Activated B cell treated with CpG ODN at 0.5 μM for 24 hours (primary cell): ENCODE measurements around the gene LSAMP. TPM values are rescaled to one million over a fixed set of nuclear protein-coding genes. Genes with fewer than 3 reads are reported as not detected.
"Not testable (repeated sequence)": the region's sequence is repeated elsewhere in the genome, so short reads cannot be mapped to it uniquely, and the experiment has no call there.

Source experiments
- ATAC-seq: fragments of 200-7000 bp; cut with Tn5 transposase; one replicate; pipeline ENCODE4 v1.10.0; 2021; ENCODE audit warnings: low read depth, mild to moderate bottlenecking, moderate library complexity
- CTCF ChIA-PET: fragments of 350-600 bp; sonication (Branson Sonifier 250); formaldehyde crosslinking; loops from one replicate; lab custom pipeline; 2021; ENCODE audit warnings: antibody characterized with exemption; lab: Charles Lee
- POLR2A ChIA-PET: fragments of 350-600 bp; sonication (Branson Sonifier 250); formaldehyde crosslinking; loops from one replicate; lab custom pipeline; 2021; ENCODE audit warnings: antibody characterized with exemption; lab: Charles Lee
- DNase-seq: peaks from one replicate; pipeline ENCODE4 v3.0.0; 2022
- H3K27ac Mint-ChIP-seq: one replicate; pipeline ENCODE4 v1.8.0; 2020; ENCODE audit warnings: mixed read lengths
- H3K27me3 Mint-ChIP-seq: one replicate; pipeline ENCODE4 v1.8.0; 2021; ENCODE audit warnings: mixed read lengths
- H3K36me3 Mint-ChIP-seq: one replicate; pipeline ENCODE4 v1.8.0; 2021; ENCODE audit warnings: low read depth, mixed read lengths
- H3K4me1 Mint-ChIP-seq: one replicate; pipeline ENCODE4 v1.8.0; 2021; ENCODE audit warnings: mixed read lengths
- H3K4me3 Mint-ChIP-seq: one replicate; pipeline ENCODE4 v1.8.0; 2020; ENCODE audit warnings: mild to moderate bottlenecking, mixed read lengths
- H3K9me3 Mint-ChIP-seq: one replicate; pipeline ENCODE4 v1.8.0; 2020; ENCODE audit warnings: mixed read lengths
- intact Hi-C: fragments of 100-400 bp; cut with micrococcal nuclease; formaldehyde crosslinking; loops from one replicate; pipeline ENCODE4 v1.15.1; 2024
- total RNA-seq: library from RNA; stranded (reverse); gene quantifications from 2 replicates; pipeline ENCODE4 v1.2.3, GENCODE V29; 2022
- TF ChIP-seq, protein P1 (sequence below): fragments of 200-600 bp; IDR thresholded peaks from one replicate; pipeline ENCODE4 v1.8.0; 2022; ENCODE audit warnings: antibody characterized with exemption, mild to moderate bottlenecking

The LSAMP gene
- total RNA-seq, 1 donor from 2014 or later = 0.16 TPM

DNA sequence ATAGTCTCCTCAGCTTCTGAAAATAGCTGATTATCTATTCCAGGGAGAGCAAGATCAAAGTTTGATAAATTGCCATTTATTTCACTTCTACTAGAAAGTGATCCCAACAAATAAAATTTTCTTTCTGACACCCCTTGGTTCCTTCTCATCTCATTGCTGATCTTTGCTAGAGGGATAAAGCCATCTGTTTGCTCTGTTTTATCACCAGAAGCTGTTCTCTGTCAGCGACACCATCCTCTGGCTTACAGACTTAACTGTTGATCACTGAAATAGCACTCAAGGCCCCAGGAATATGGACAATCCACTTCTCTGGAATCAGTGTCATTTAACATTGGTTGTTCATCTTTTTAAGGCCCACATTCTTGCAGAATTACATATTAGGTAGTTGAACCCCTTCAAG, 219.0 kb downstream of the LSAMP start:
- CTCF ChIA-PET = no interaction called here
- peaks cover 1% of the 10 kb centered on the region for H3K9me3 Mint-ChIP-seq
- ATAC-seq = no peak

DNA sequence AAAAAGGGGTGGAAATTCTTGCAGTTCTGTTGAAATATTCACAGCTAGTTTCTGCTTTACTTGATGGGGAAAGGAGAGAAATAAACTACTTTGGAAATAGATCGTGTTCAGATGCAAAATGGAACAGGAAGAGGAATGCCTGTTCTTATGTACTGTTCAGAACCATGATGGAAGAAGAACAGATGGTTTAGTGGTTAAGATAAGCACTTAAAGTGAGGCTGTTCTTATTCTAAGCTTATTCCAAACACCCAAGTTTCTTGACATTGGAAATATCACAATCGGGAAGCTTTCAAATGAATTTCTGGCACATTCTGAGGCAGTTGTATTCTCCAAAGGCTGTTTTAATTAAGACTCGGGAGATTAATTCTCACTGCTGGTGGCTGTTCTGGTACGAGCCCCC, 228.5 kb downstream of the LSAMP start:
- no peak for ATAC-seq
- Mint-ChIP-seq H3K4me3 (no peak overlapping the region), H3K27me3 (no peaks in the 10 kb centered on the region), H3K27ac (no peak overlapping the region), H3K9me3 (peaks cover 4% of the 10 kb centered on the region), H3K4me1 (no peaks in the 10 kb centered on the region), H3K36me3 (no peaks in the 10 kb centered on the region)
- ChIA-PET CTCF (no interaction called here), POLR2A (no interaction called here)
- TF ChIP-seq, protein P1, sequence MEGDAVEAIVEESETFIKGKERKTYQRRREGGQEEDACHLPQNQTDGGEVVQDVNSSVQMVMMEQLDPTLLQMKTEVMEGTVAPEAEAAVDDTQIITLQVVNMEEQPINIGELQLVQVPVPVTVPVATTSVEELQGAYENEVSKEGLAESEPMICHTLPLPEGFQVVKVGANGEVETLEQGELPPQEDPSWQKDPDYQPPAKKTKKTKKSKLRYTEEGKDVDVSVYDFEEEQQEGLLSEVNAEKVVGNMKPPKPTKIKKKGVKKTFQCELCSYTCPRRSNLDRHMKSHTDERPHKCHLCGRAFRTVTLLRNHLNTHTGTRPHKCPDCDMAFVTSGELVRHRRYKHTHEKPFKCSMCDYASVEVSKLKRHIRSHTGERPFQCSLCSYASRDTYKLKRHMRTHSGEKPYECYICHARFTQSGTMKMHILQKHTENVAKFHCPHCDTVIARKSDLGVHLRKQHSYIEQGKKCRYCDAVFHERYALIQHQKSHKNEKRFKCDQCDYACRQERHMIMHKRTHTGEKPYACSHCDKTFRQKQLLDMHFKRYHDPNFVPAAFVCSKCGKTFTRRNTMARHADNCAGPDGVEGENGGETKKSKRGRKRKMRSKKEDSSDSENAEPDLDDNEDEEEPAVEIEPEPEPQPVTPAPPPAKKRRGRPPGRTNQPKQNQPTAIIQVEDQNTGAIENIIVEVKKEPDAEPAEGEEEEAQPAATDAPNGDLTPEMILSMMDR = no peak
- no peak for DNase-seq
- intact Hi-C loops = no loop called here

More for the DNA sequence above, 219.0 kb downstream of the LSAMP start:
- DNase-seq = no peak
- TF ChIP-seq, protein P1 = no peak
- Mint-ChIP-seq H3K27me3 (no peaks in the 10 kb centered on the region), H3K27ac (no peak overlapping the region), H3K36me3 (no peaks in the 10 kb centered on the region), H3K4me1 (no peaks in the 10 kb centered on the region), H3K4me3 (no peak overlapping the region)
- intact Hi-C loops = no loop called here
- POLR2A ChIA-PET = no interaction called here

DNA sequence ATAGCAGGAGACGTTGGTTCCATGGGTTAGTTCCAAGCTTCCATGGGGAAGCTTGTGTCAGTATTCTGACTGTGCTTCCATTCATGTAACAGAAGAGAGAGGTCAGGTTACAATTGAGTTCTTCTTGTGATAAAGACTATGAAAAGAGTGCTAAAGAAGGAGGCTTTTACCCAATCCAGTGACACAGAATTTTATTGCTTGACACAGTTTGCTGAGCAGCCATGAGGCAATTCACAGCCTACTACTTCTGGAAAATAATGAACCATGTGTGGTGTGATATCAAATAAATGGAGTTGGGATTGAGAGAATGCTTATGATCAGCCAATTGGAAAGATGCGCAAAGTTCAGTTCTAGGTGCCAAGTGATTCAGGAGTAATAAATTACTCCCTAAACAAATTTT, 233.4 kb downstream of the LSAMP start:
- CTCF ChIA-PET = no interaction called here
- no peak overlapping the region for H3K4me3 Mint-ChIP-seq
- ATAC-seq = no peak
- intact Hi-C loops = no loop called here
- H3K27ac Mint-ChIP-seq = no peak overlapping the region
- POLR2A ChIA-PET = no interaction called here
- H3K36me3 Mint-ChIP-seq = no peaks in the 10 kb centered on the region
- TF ChIP-seq, protein P1 = no peak
- no peaks in the 10 kb centered on the region for H3K9me3 Mint-ChIP-seq
- no peaks in the 10 kb centered on the region for H3K4me1 Mint-ChIP-seq
- DNase-seq = no peak
- H3K27me3 Mint-ChIP-seq = no peaks in the 10 kb centered on the region

DNA sequence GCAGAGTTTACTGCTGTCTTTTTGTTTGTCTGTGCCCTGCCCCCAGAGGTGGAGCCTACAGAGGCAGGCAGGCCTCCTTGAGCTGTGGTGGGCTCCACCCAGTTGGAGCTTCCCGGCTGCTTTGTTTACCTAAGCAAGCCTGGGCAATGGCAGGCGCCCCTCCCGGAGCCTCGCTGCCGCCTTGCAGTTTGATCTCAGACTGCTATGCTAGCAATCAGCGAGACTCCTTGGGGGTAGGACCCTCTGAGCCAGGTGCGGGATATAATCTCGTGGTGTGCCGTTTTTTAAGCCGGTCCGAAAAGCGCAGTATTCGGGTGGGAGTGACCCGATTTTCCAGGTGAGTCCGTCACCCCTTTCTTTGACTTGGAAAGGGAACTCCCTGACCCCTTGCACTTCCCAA, 236.5 kb downstream of the LSAMP start:
- CTCF ChIA-PET = not testable (repeated sequence)

DNA sequence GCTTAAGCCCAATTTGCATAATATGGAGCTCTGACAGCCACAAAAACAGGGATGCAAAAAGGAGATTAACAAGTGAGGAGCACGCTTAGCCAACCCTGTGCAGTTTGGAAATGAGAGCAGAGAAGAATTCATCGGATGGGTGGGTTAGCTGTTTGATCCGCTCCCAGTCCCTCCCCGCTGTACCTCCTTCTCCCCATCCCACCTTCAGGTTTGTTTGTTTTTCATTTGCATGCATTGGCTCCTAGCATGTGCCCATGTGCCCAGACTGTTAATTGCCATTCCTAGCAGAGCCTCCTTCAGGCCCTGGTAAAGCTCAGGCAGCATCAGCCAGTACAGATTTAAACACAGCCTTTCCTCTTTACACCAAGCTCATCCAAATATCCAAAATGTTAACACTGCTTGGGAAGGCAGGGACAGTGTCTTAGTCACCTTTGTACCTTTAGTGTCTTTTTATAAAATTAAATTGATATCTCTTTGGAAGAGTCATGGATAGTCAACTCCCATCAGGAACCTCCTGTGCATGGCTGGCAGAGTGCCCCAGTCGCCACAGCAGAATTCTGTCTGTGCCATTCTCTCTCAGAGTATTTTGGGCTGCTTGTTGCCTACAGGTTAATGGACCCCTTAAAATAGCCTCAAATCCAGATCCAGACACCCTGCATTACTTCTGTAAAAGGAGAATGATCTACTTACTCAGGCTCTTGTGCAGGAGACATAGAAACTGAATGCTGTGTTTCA, 244.2 kb downstream of the LSAMP start:
- Mint-ChIP-seq H3K27ac (no peak overlapping the region), H3K4me1 (no peaks in the 10 kb centered on the region), H3K36me3 (no peaks in the 10 kb centered on the region), H3K27me3 (no peaks in the 10 kb centered on the region), H3K9me3 (peaks cover 2% of the 10 kb centered on the region), H3K4me3 (no peak overlapping the region)
- ChIA-PET CTCF (no interaction called here), POLR2A (no interaction called here)
- TF ChIP-seq, protein P1 = no peak
- intact Hi-C loops = no loop called here
- no peak for ATAC-seq
- no peak for DNase-seq

More for the DNA sequence above, 236.5 kb downstream of the LSAMP start:
- H3K4me1 Mint-ChIP-seq, ATAC-seq, H3K4me3 Mint-ChIP-seq, H3K27ac Mint-ChIP-seq, intact Hi-C loops, POLR2A ChIA-PET, H3K9me3 Mint-ChIP-seq, DNase-seq, H3K27me3 Mint-ChIP-seq, H3K36me3 Mint-ChIP-seq: not testable (repeated sequence)
